Measurements from ENCODE around the gene SREBF2.

GRCh38 chr22:41787331-41787730, 45.6 kb upstream of the SREBF2 start:
- TF ChIP-seq EZH2 (IDR thresholded peaks at IDR 0.05; ENCODE audit: borderline replicate concordance, low read depth, low read length, severe bottlenecking) (no peak), CTCF (IDR thresholded peaks at IDR 0.05; ENCODE audit: extremely low read depth in 1 of 2, insufficient read depth in 1 of 2, low read depth in 1 of 2, low read length in 2 of 2) (no peak), POLR2A (IDR thresholded peaks at IDR 0.05; ENCODE audit: low read depth, low read length) (no peak), POLR2AphosphoS5 (IDR thresholded peaks at IDR 0.05; ENCODE audit: insufficient read depth, low read depth, low read length) (no peak), FOS (IDR thresholded peaks at IDR 0.05; ENCODE audit: borderline replicate concordance, insufficient read depth, low read length) (no peak), GATA2 (IDR thresholded peaks at IDR 0.05; ENCODE audit: insufficient read depth, insufficient read length, low read depth, low read length) (no peak), JUN (IDR thresholded peaks at IDR 0.05; ENCODE audit: borderline replicate concordance, insufficient read depth, insufficient read length, low read depth) (no peak)
- TF ChIP-seq, protein P1, sequence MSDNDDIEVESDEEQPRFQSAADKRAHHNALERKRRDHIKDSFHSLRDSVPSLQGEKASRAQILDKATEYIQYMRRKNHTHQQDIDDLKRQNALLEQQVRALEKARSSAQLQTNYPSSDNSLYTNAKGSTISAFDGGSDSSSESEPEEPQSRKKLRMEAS (IDR thresholded peaks at IDR 0.05; ENCODE audit: insufficient read depth, insufficient read length) = no peak

Measured in endothelial cell of umbilical vein (primary cell).